ENCODE data around the gene GARS1.

DNA sequence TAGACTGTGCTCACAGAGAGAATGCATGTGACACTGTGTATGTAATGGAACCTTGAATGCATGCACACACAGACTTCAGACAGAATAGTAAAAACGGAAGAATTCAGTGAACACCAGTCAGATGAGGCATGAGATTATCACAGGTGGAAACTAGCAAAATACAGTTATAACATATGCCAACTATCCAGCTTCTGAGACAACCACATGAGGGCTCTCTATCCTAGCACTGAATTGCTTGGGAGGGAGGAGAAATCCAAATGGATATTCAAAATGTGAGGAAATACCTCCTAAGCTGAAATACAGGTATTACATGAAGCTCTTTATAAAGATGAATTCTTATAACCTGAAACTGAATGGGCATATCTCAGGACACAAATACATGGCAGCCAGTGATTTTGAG lies 30.6 kb downstream of the GARS1 start:
- TF ChIP-seq, protein P1, sequence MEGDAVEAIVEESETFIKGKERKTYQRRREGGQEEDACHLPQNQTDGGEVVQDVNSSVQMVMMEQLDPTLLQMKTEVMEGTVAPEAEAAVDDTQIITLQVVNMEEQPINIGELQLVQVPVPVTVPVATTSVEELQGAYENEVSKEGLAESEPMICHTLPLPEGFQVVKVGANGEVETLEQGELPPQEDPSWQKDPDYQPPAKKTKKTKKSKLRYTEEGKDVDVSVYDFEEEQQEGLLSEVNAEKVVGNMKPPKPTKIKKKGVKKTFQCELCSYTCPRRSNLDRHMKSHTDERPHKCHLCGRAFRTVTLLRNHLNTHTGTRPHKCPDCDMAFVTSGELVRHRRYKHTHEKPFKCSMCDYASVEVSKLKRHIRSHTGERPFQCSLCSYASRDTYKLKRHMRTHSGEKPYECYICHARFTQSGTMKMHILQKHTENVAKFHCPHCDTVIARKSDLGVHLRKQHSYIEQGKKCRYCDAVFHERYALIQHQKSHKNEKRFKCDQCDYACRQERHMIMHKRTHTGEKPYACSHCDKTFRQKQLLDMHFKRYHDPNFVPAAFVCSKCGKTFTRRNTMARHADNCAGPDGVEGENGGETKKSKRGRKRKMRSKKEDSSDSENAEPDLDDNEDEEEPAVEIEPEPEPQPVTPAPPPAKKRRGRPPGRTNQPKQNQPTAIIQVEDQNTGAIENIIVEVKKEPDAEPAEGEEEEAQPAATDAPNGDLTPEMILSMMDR (conservative IDR thresholded peaks at IDR 0.05), result peak; percentile 20; the same call in 1 of the 2 replicates
- TF ChIP-seq EZH2 (IDR thresholded peaks at IDR 0.05; ENCODE audit: low read depth), result no peak
